NCI-H2107 treated with DMSO at 0.1 percent for 48 hours (cell line): ENCODE results near the gene IRGQ.
"Not testable (repeated sequence)": the region's sequence is repeated elsewhere in the genome, so short reads cannot be mapped to it uniquely, and the experiment has no call there.

Experiments
- DNase-seq: peaks from one replicate; lab custom pipeline; 2025; ENCODE audit not compliant: unreplicated experiment; lab: John Stamatoyannopoulos, UW

The IRGQ gene

GRCh38 chr19:43625918-43626579 is 30.1 kb upstream of the IRGQ start:
- no peak for DNase-seq

- DNase-seq: no peak
These were observed 29.0 kb upstream of the IRGQ start for GRCh38 chr19:43624933-43625332.

GRCh38 chr19:43623889-43624670 is 28.1 kb upstream of the IRGQ start:
- no peak for DNase-seq

- DNase-seq: no peak
These were observed 27.0 kb upstream of the IRGQ start for GRCh38 chr19:43622956-43623355.

- no peak for DNase-seq
These were observed 26.1 kb upstream of the IRGQ start for GRCh38 chr19:43622070-43622469.

- DNase-seq: no peak
These were observed 24.4 kb upstream of the IRGQ start for GRCh38 chr19:43620061-43621001.

GRCh38 chr19:43619262-43620060 is 23.5 kb upstream of the IRGQ start, which contains the start of gene ZNF428:
Gene ZNF428, minus strand, starts transcription at chr19:43619629. Its CDS starts 5,325 bp downstream, at chr19:43614304.
- DNase-seq: peak; percentile 89

- peak; percentile 37 for DNase-seq
These were observed 23.0 kb upstream of the IRGQ start for GRCh38 chr19:43618921-43619261.

- no peak for DNase-seq
These were observed 21.0 kb upstream of the IRGQ start for GRCh38 chr19:43616954-43617353.

GRCh38 chr19:43616306-43616705 is 20.4 kb upstream of the IRGQ start:
- DNase-seq: no peak

- DNase-seq: no peak
These were observed 16.4 kb upstream of the IRGQ start for GRCh38 chr19:43612374-43612773.

- no peak for DNase-seq
These were observed 15.9 kb upstream of the IRGQ start, which contains the start of gene SRRM5 for GRCh38 chr19:43611788-43612187. Gene SRRM5, plus strand, starts transcription at chr19:43612088. Its CDS starts 34 bp downstream, at chr19:43612122.

GRCh38 chr19:43610493-43610892 is 14.6 kb upstream of the IRGQ start:
- no peak for DNase-seq

GRCh38 chr19:43609872-43610271 is 13.9 kb upstream of the IRGQ start:
- DNase-seq: no peak

- no peak for DNase-seq
These were observed 11.6 kb upstream of the IRGQ start for GRCh38 chr19:43607238-43608205.

GRCh38 chr19:43606569-43607229 is 10.8 kb upstream of the IRGQ start:
- DNase-seq: peak; percentile 4

- DNase-seq: peak; percentile 7
These were observed 10.1 kb upstream of the IRGQ start for GRCh38 chr19:43605875-43606568.

GRCh38 chr19:43600326-43600725 is 4.4 kb upstream of the IRGQ start:
- DNase-seq: not testable (repeated sequence)
